Suprapubic skin (tissue), 4 donors: ENCODE measurements around the gene MAML2.

Experiments
- EP300 ChIP-seq: sonication (generic); formaldehyde crosslinking; IDR thresholded peaks from one replicate; pipeline ENCODE4 v1.6.1; 2017; ENCODE audit warnings: antibody characterized with exemption
- POLR2AphosphoS5 ChIP-seq, 3 donors: sonication (generic); formaldehyde crosslinking; IDR thresholded peaks; one replicate each; pipeline ENCODE4 v1.6.1; 2017; ENCODE audit warnings: antibody characterized with exemption in 3 of 3

GRCh38 chr11:96057502-96057901, 285.5 kb downstream of the MAML2 start:
- TF ChIP-seq POLR2AphosphoS5 (IDR thresholded peaks at IDR 0.05) (no peak), EP300 (no peak)
